Measurements from ENCODE around the gene PXMP2.
"Not testable (repeated sequence)": the region's sequence is repeated elsewhere in the genome, so short reads cannot be mapped to it uniquely, and the experiment has no call there.

Gene PXMP2

GRCh38 chr12:132735496-132735895 lies 48.1 kb downstream of the PXMP2 start:
- Histone ChIP-seq H3K27ac (ENCODE audit: low read depth, low read length) (no peak overlapping the region), H3K4me1 (ENCODE audit: control insufficient read depth, insufficient read depth, low read length) (no peaks in the 10 kb centered on the region), H3K9ac (ENCODE audit: low read length) (no peak overlapping the region), H3K36me3 (ENCODE audit: control insufficient read depth, insufficient read depth, low read length) (peaks cover 63% of the 10 kb centered on the region), H3K4me3 (ENCODE audit: low read length) (no peak overlapping the region), H3K27me3 (ENCODE audit: control insufficient read depth, insufficient read depth, low read length) (no peaks in the 10 kb centered on the region)

GRCh38 chr12:132736378-132736777 lies 49.0 kb downstream of the PXMP2 start:
- Histone ChIP-seq H3K27ac (ENCODE audit: low read depth, low read length) (no peak overlapping the region), H3K9ac (ENCODE audit: low read length) (no peak overlapping the region), H3K36me3 (ENCODE audit: control insufficient read depth, insufficient read depth, low read length) (peaks cover 61% of the 10 kb centered on the region), H3K4me1 (ENCODE audit: control insufficient read depth, insufficient read depth, low read length) (no peaks in the 10 kb centered on the region), H3K27me3 (ENCODE audit: control insufficient read depth, insufficient read depth, low read length) (no peaks in the 10 kb centered on the region), H3K4me3 (ENCODE audit: low read length) (no peak overlapping the region)

GRCh38 chr12:132736913-132737312 lies 49.5 kb downstream of the PXMP2 start:
- no peak overlapping the region for H3K9ac ChIP-seq (ENCODE audit: low read length)
- no peaks in the 10 kb centered on the region for H3K27me3 ChIP-seq (ENCODE audit: control insufficient read depth, insufficient read depth, low read length)
- H3K27ac ChIP-seq (ENCODE audit: low read depth, low read length), result no peak overlapping the region
- H3K4me3 ChIP-seq (ENCODE audit: low read length), result no peak overlapping the region
- H3K4me1 ChIP-seq (ENCODE audit: control insufficient read depth, insufficient read depth, low read length), result no peaks in the 10 kb centered on the region
- H3K36me3 ChIP-seq (ENCODE audit: control insufficient read depth, insufficient read depth, low read length), result peaks cover 57% of the 10 kb centered on the region

GRCh38 chr12:132739600-132740312 lies 52.4 kb downstream of the PXMP2 start:
- Histone ChIP-seq H3K9ac (ENCODE audit: low read length) (no peak overlapping the region), H3K36me3 (ENCODE audit: control insufficient read depth, insufficient read depth, low read length) (peaks cover 42% of the 10 kb centered on the region), H3K27ac (ENCODE audit: low read depth, low read length) (no peak overlapping the region), H3K4me1 (ENCODE audit: control insufficient read depth, insufficient read depth, low read length) (no peaks in the 10 kb centered on the region), H3K27me3 (ENCODE audit: control insufficient read depth, insufficient read depth, low read length) (no peaks in the 10 kb centered on the region), H3K4me3 (ENCODE audit: low read length) (no peak overlapping the region)

GRCh38 chr12:132740313-132740646 lies 52.9 kb downstream of the PXMP2 start:
- Histone ChIP-seq H3K36me3 (ENCODE audit: control insufficient read depth, insufficient read depth, low read length) (peaks cover 42% of the 10 kb centered on the region), H3K4me1 (ENCODE audit: control insufficient read depth, insufficient read depth, low read length) (no peaks in the 10 kb centered on the region), H3K27ac (ENCODE audit: low read depth, low read length) (no peak overlapping the region), H3K4me3 (ENCODE audit: low read length) (no peak overlapping the region), H3K27me3 (ENCODE audit: control insufficient read depth, insufficient read depth, low read length) (no peaks in the 10 kb centered on the region), H3K9ac (ENCODE audit: low read length) (no peak overlapping the region)

- no peak overlapping the region for H3K9ac ChIP-seq (ENCODE audit: low read length)
- no peaks in the 10 kb centered on the region for H3K27me3 ChIP-seq (ENCODE audit: control insufficient read depth, insufficient read depth, low read length)
- peaks cover 42% of the 10 kb centered on the region for H3K36me3 ChIP-seq (ENCODE audit: control insufficient read depth, insufficient read depth, low read length)
- no peak overlapping the region for H3K27ac ChIP-seq (ENCODE audit: low read depth, low read length)
- H3K4me1 ChIP-seq (ENCODE audit: control insufficient read depth, insufficient read depth, low read length), result no peaks in the 10 kb centered on the region
- H3K4me3 ChIP-seq (ENCODE audit: low read length), result no peak overlapping the region
These were observed 53.3 kb downstream of the PXMP2 start for GRCh38 chr12:132740652-132741051.

- Histone ChIP-seq H3K36me3 (ENCODE audit: control insufficient read depth, insufficient read depth, low read length) (peaks cover 38% of the 10 kb centered on the region), H3K4me1 (ENCODE audit: control insufficient read depth, insufficient read depth, low read length) (no peaks in the 10 kb centered on the region), H3K9ac (ENCODE audit: low read length) (no peak overlapping the region), H3K27ac (ENCODE audit: low read depth, low read length) (no peak overlapping the region), H3K4me3 (ENCODE audit: low read length) (no peak overlapping the region), H3K27me3 (ENCODE audit: control insufficient read depth, insufficient read depth, low read length) (no peaks in the 10 kb centered on the region)
These were observed 54.2 kb downstream of the PXMP2 start for GRCh38 chr12:132741620-132742019.

- Histone ChIP-seq H3K4me3 (ENCODE audit: low read length) (no peak overlapping the region), H3K4me1 (ENCODE audit: control insufficient read depth, insufficient read depth, low read length) (no peaks in the 10 kb centered on the region), H3K27me3 (ENCODE audit: control insufficient read depth, insufficient read depth, low read length) (no peaks in the 10 kb centered on the region), H3K27ac (ENCODE audit: low read depth, low read length) (no peak overlapping the region), H3K36me3 (ENCODE audit: control insufficient read depth, insufficient read depth, low read length) (peaks cover 48% of the 10 kb centered on the region), H3K9ac (ENCODE audit: low read length) (no peak overlapping the region)
These were observed 56.4 kb downstream of the PXMP2 start for GRCh38 chr12:132743831-132744230.

GRCh38 chr12:132746613-132747012 lies 59.2 kb downstream of the PXMP2 start:
- Histone ChIP-seq H3K27me3 (ENCODE audit: control insufficient read depth, insufficient read depth, low read length) (no peaks in the 10 kb centered on the region), H3K4me3 (ENCODE audit: low read length) (no peak overlapping the region), H3K9ac (ENCODE audit: low read length) (no peak overlapping the region), H3K36me3 (ENCODE audit: control insufficient read depth, insufficient read depth, low read length) (peaks cover 48% of the 10 kb centered on the region), H3K27ac (ENCODE audit: low read depth, low read length) (no peak overlapping the region), H3K4me1 (ENCODE audit: control insufficient read depth, insufficient read depth, low read length) (no peaks in the 10 kb centered on the region)

GRCh38 chr12:132747395-132747794 lies 60.0 kb downstream of the PXMP2 start:
- peaks cover 47% of the 10 kb centered on the region for H3K36me3 ChIP-seq (ENCODE audit: control insufficient read depth, insufficient read depth, low read length)
- H3K4me3 ChIP-seq (ENCODE audit: low read length), result no peak overlapping the region
- H3K27me3 ChIP-seq (ENCODE audit: control insufficient read depth, insufficient read depth, low read length), result no peaks in the 10 kb centered on the region
- H3K4me1 ChIP-seq (ENCODE audit: control insufficient read depth, insufficient read depth, low read length), result no peaks in the 10 kb centered on the region
- no peak overlapping the region for H3K27ac ChIP-seq (ENCODE audit: low read depth, low read length)
- H3K9ac ChIP-seq (ENCODE audit: low read length), result no peak overlapping the region

- Histone ChIP-seq H3K27ac (ENCODE audit: low read depth, low read length) (no peak overlapping the region), H3K36me3 (ENCODE audit: control insufficient read depth, insufficient read depth, low read length) (peaks cover 43% of the 10 kb centered on the region), H3K9ac (ENCODE audit: low read length) (no peak overlapping the region), H3K4me3 (ENCODE audit: low read length) (no peak overlapping the region), H3K4me1 (ENCODE audit: control insufficient read depth, insufficient read depth, low read length) (no peaks in the 10 kb centered on the region), H3K27me3 (ENCODE audit: control insufficient read depth, insufficient read depth, low read length) (no peaks in the 10 kb centered on the region)
These were observed 60.5 kb downstream of the PXMP2 start for GRCh38 chr12:132747896-132748295.

- Histone ChIP-seq H3K4me3 (ENCODE audit: low read length) (no peak overlapping the region), H3K36me3 (ENCODE audit: control insufficient read depth, insufficient read depth, low read length) (peaks cover 46% of the 10 kb centered on the region), H3K4me1 (ENCODE audit: control insufficient read depth, insufficient read depth, low read length) (no peaks in the 10 kb centered on the region), H3K27ac (ENCODE audit: low read depth, low read length) (no peak overlapping the region), H3K27me3 (ENCODE audit: control insufficient read depth, insufficient read depth, low read length) (no peaks in the 10 kb centered on the region), H3K9ac (ENCODE audit: low read length) (no peak overlapping the region)
These were observed 60.9 kb downstream of the PXMP2 start for GRCh38 chr12:132748319-132748718.

- H3K36me3 ChIP-seq (ENCODE audit: control insufficient read depth, insufficient read depth, low read length), result peaks cover 27% of the 10 kb centered on the region
- H3K27ac ChIP-seq (ENCODE audit: low read depth, low read length); H3K27me3 ChIP-seq (ENCODE audit: control insufficient read depth, insufficient read depth, low read length); H3K9ac ChIP-seq (ENCODE audit: low read length); H3K4me3 ChIP-seq (ENCODE audit: low read length); H3K4me1 ChIP-seq (ENCODE audit: control insufficient read depth, insufficient read depth, low read length): not testable (repeated sequence)
These were observed 66.3 kb downstream of the PXMP2 start for GRCh38 chr12:132753670-132754069.
